ENCODE measurements around the gene NOL9.

DNA sequence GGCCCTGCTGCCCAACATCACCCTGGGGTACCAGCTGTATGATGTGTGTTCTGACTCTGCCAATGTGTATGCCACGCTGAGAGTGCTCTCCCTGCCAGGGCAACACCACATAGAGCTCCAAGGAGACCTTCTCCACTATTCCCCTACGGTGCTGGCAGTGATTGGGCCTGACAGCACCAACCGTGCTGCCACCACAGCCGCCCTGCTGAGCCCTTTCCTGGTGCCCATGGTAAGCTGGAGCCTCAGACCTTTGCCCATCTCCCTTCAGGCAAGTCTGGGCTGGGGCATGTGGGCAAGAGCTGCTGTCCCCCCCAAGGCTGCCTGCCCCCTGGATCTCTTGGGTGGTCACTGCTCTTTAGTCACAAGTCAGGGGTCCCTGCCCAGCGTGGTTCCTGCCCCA is 16.7 kb upstream of the NOL9 start:
- TF ChIP-seq, protein P1, sequence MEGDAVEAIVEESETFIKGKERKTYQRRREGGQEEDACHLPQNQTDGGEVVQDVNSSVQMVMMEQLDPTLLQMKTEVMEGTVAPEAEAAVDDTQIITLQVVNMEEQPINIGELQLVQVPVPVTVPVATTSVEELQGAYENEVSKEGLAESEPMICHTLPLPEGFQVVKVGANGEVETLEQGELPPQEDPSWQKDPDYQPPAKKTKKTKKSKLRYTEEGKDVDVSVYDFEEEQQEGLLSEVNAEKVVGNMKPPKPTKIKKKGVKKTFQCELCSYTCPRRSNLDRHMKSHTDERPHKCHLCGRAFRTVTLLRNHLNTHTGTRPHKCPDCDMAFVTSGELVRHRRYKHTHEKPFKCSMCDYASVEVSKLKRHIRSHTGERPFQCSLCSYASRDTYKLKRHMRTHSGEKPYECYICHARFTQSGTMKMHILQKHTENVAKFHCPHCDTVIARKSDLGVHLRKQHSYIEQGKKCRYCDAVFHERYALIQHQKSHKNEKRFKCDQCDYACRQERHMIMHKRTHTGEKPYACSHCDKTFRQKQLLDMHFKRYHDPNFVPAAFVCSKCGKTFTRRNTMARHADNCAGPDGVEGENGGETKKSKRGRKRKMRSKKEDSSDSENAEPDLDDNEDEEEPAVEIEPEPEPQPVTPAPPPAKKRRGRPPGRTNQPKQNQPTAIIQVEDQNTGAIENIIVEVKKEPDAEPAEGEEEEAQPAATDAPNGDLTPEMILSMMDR (conservative IDR thresholded peaks at IDR 0.05 in 1 of 2, IDR thresholded peaks at IDR 0.05 in 1 of 2; ENCODE audit: extremely low read depth in 1 of 2, insufficient read depth in 1 of 2, low read depth in 1 of 2, low read length in 2 of 2), result no peak
- TF ChIP-seq EZH2 (IDR thresholded peaks at IDR 0.05; ENCODE audit: borderline replicate concordance, low read length), result no peak

Data from mammary epithelial cell (primary cell).